C4-2B (cell line): Measurements from ENCODE around the gene SLAMF6.

Experiments used
- CTCF ChIP-seq: fragments of 450-650 bp; conservative IDR thresholded peaks from 2 replicates; pipeline ENCODE4 v1.5.1; 2017; ENCODE audit warnings: mild to moderate bottlenecking
- ZFX ChIP-seq: fragments of 450-650 bp; IDR thresholded peaks from 2 replicates; pipeline ENCODE4 v1.6.1; 2017

- no peak for TF ChIP-seq CTCF
- TF ChIP-seq ZFX = no peak
These were observed 25.1 kb upstream of the SLAMF6 start for GRCh38 chr1:160548183-160548582.
